ENCODE measurements around the gene PAPSS2.

DNA sequence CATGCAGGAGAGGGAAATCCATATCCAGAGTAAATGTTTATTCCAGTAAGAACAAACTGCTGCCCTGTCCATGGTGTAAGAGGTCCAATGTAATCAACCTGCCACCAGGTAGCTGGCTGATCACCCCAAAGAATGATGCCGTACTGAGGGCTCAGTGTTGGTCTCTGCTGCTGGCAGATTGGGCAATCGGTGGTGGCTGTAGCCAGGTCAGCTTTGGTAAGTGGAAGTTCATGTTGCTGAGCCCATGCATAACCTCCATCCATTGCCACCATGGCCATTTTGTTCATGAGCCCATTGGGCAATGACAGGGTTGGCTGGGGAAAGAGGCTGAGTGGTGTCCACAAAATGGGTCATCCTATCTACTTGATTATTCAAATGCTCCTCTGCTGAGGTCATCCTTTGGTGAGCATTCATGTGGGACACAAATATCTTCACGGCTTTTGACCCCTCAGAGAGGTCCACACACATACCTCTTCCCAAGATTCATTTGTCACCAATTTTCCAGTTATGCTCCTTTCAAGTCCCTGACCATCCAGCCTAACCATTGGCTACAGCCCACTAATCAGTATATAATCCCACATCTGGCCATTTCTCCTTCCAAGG lies 23.3 kb upstream of the PAPSS2 start:
- TF ChIP-seq, protein P1, sequence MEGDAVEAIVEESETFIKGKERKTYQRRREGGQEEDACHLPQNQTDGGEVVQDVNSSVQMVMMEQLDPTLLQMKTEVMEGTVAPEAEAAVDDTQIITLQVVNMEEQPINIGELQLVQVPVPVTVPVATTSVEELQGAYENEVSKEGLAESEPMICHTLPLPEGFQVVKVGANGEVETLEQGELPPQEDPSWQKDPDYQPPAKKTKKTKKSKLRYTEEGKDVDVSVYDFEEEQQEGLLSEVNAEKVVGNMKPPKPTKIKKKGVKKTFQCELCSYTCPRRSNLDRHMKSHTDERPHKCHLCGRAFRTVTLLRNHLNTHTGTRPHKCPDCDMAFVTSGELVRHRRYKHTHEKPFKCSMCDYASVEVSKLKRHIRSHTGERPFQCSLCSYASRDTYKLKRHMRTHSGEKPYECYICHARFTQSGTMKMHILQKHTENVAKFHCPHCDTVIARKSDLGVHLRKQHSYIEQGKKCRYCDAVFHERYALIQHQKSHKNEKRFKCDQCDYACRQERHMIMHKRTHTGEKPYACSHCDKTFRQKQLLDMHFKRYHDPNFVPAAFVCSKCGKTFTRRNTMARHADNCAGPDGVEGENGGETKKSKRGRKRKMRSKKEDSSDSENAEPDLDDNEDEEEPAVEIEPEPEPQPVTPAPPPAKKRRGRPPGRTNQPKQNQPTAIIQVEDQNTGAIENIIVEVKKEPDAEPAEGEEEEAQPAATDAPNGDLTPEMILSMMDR (conservative IDR thresholded peaks at IDR 0.05 in 1 of 2, IDR thresholded peaks at IDR 0.05 in 1 of 2; ENCODE audit: low read depth in 1 of 2, low read length in 2 of 2), result no peak
- no peak for TF ChIP-seq EZH2 (IDR thresholded peaks at IDR 0.05; ENCODE audit: low read length, missing control alignments)
